ENCODE results near the gene SUPT3H.

- TF ChIP-seq CTCF (optimal IDR thresholded peaks at IDR 0.05 in 1 of 3, IDR thresholded peaks at IDR 0.05 in 1 of 3, conservative IDR thresholded peaks at IDR 0.05 in 1 of 3; ENCODE audit: extremely low read depth in 1 of 3, insufficient read depth in 2 of 3, low read length in 3 of 3) (no peak), EZH2 (IDR thresholded peaks at IDR 0.05; ENCODE audit: low read length) (no peak)
These were observed 8.8 kb upstream of the SUPT3H start for GRCh38 chr6:45386501-45386900.
